ENCODE results near the gene AUNIP.

The AUNIP gene

GRCh38 chr1:25807480-25808390 lies 51.5 kb downstream of the AUNIP start:
- no peak for DNase-seq

GRCh38 chr1:25806418-25806817 lies 52.8 kb downstream of the AUNIP start:
- DNase-seq: no peak

GRCh38 chr1:25805863-25806225 lies 53.4 kb downstream of the AUNIP start:
- DNase-seq: no peak

- DNase-seq: no peak
These were observed 54.0 kb downstream of the AUNIP start for GRCh38 chr1:25804964-25805862.

GRCh38 chr1:25804244-25804963 lies 54.9 kb downstream of the AUNIP start:
- no peak for DNase-seq

GRCh38 chr1:25803368-25803767 lies 55.9 kb downstream of the AUNIP start:
- DNase-seq: no peak

- DNase-seq: no peak
These were observed 56.3 kb downstream of the AUNIP start for GRCh38 chr1:25802915-25803314.

GRCh38 chr1:25800703-25801377 lies 58.4 kb downstream of the AUNIP start:
- no peak for DNase-seq

- DNase-seq: peak; percentile 17
These were observed 59.1 kb downstream of the AUNIP start, which contains the start of gene SELENON for GRCh38 chr1:25799935-25800702. SELENON (plus strand) TSS chr1:25800193; CDS start chr1:25800231, 38 bp downstream.

- no peak for DNase-seq
These were observed 59.8 kb downstream of the AUNIP start for GRCh38 chr1:25799352-25799934.

GRCh38 chr1:25798666-25799351 lies 60.4 kb downstream of the AUNIP start:
- DNase-seq: no peak

GRCh38 chr1:25797939-25798338 lies 61.3 kb downstream of the AUNIP start:
- peak; percentile 39 for DNase-seq

- DNase-seq: peak; percentile 88
These were observed 62.3 kb downstream of the AUNIP start for GRCh38 chr1:25796811-25797458.

GRCh38 chr1:25795946-25796810 lies 63.1 kb downstream of the AUNIP start:
- peak; percentile 40 for DNase-seq

GRCh38 chr1:25795211-25795610 lies 64.0 kb downstream of the AUNIP start:
- DNase-seq: no peak

GRCh38 chr1:25794325-25794724 lies 64.9 kb downstream of the AUNIP start:
- no peak for DNase-seq

GRCh38 chr1:25793585-25794170 lies 65.6 kb downstream of the AUNIP start:
- no peak for DNase-seq

- no peak for DNase-seq
These were observed 67.1 kb downstream of the AUNIP start for GRCh38 chr1:25792115-25792514.

- no peak for DNase-seq
These were observed 68.8 kb downstream of the AUNIP start for GRCh38 chr1:25790472-25790871.

All from activated CD4-positive, alpha-beta T cell treated with anti-CD3 and anti-CD28 coated beads, Interleukin-2, amount 50 U/mL, for 1 hour (primary cell).